Measurements from ENCODE around the gene PLXNB1.

The PLXNB1 gene

GRCh38 chr3:48415251-48415953 lies 14.5 kb downstream of the PLXNB1 start:
- no peak for DNase-seq

GRCh38 chr3:48414376-48415250 lies 15.3 kb downstream of the PLXNB1 start:
- no peak for DNase-seq

- no peak for DNase-seq
Measured at GRCh38 chr3:48413611-48414010, 16.3 kb downstream of the PLXNB1 start.

GRCh38 chr3:48413086-48413485 lies 16.8 kb downstream of the PLXNB1 start:
- DNase-seq = no peak

- no peak for DNase-seq
Measured at GRCh38 chr3:48412375-48413001, 17.4 kb downstream of the PLXNB1 start.

- DNase-seq = no peak
Measured at GRCh38 chr3:48411606-48412374, 18.1 kb downstream of the PLXNB1 start.

- no peak for DNase-seq
Measured at GRCh38 chr3:48411041-48411588, 18.8 kb downstream of the PLXNB1 start.

GRCh38 chr3:48410205-48411040 lies 19.5 kb downstream of the PLXNB1 start:
- DNase-seq = no peak

- no peak for DNase-seq
Measured at GRCh38 chr3:48409291-48410201, 20.3 kb downstream of the PLXNB1 start.

- no peak for DNase-seq
Measured at GRCh38 chr3:48408823-48409281, 21.0 kb downstream of the PLXNB1 start.

GRCh38 chr3:48407542-48408099 lies 22.3 kb downstream of the PLXNB1 start:
- DNase-seq = no peak

GRCh38 chr3:48406443-48407431 lies 23.1 kb downstream of the PLXNB1 start:
- no peak for DNase-seq

- no peak for DNase-seq
Measured at GRCh38 chr3:48405971-48406370, 23.9 kb downstream of the PLXNB1 start.

GRCh38 chr3:48405343-48405881 lies 24.5 kb downstream of the PLXNB1 start:
- no peak for DNase-seq

GRCh38 chr3:48404440-48405342 lies 25.2 kb downstream of the PLXNB1 start:
- no peak for DNase-seq

GRCh38 chr3:48403533-48404439 lies 26.1 kb downstream of the PLXNB1 start:
- DNase-seq = no peak

All from NCI-H524 treated with DMSO at 0.1 percent for 48 hours (cell line).